Stomach (tissue), 9 donors: Measurements from ENCODE around the gene CLIC3. TPM values are rescaled to one million over a fixed set of nuclear protein-coding genes. Genes with fewer than 3 reads are reported as not detected.

ENCODE experiments used
- DNase-seq, 2 donors: peaks; one replicate each; pipeline versions ENCODE4 v3.0.0 to v3.0.0-alpha.2; 2013 to 2019
- H3K27ac ChIP-seq, 5 donors: fragments of 200-600 bp in 4 of 5; sonication (generic) in 4 of 5; one replicate each; pipeline ENCODE4 v1.5.1; 2013 to 2019; ENCODE audit warnings: mild to moderate bottlenecking in 1 of 5, moderate library complexity in 1 of 5
- H3K27me3 ChIP-seq, 3 donors: fragments of 200-600 bp; sonication (generic); one replicate each; pipeline ENCODE4 v1.5.1; 2017 to 2019; ENCODE audit warnings: mixed run types in 1 of 3
- H3K36me3 ChIP-seq, 4 donors: fragments of 200-600 bp; sonication (generic); 1 replicate in 3 of 4; 2 replicates in 1 of 4; pipeline ENCODE4 v1.5.1; 2016 to 2019
- H3K4me1 ChIP-seq, 4 donors: fragments of 200-600 bp; sonication (generic); one replicate each; pipeline ENCODE4 v1.5.1; 2016 to 2019
- H3K4me3 ChIP-seq, 4 donors: fragments of 200-600 bp; sonication (generic) in 3 of 4; one replicate each; pipeline ENCODE4 v1.5.1; 2016 to 2019; ENCODE audit warnings: mild to moderate bottlenecking in 1 of 4
- H3K9me3 ChIP-seq, 4 donors: fragments of 200-600 bp; sonication (generic); one replicate each; pipeline ENCODE4 v1.5.1; 2016 to 2019
- CTCF ChIP-seq, 7 experiments: fragments of 450-650 bp in 4 of 7; fragments of 200-600 bp in 3 of 7; sonication (generic) in 3 of 7; IDR thresholded peaks; one replicate each; pipeline ENCODE4 v1.5.1; 2016 to 2019; ENCODE audit warnings: antibody characterized with exemption in 7 of 7, control low read depth in 2 of 7, mild to moderate bottlenecking in 1 of 7
- EP300 ChIP-seq: sonication (generic); formaldehyde crosslinking; IDR thresholded peaks from one replicate; pipeline ENCODE4 v1.6.1; 2017; ENCODE audit warnings: antibody characterized with exemption
- POLR2A ChIP-seq, 4 donors: fragments of 450-650 bp; IDR thresholded peaks; one replicate each; pipeline ENCODE4 v1.6.1; 2016; ENCODE audit warnings: antibody characterized with exemption in 4 of 4, control low read depth in 2 of 4, mild to moderate bottlenecking in 1 of 4, moderate library complexity in 1 of 4
- POLR2AphosphoS5 ChIP-seq, 3 donors: sonication (generic); formaldehyde crosslinking; IDR thresholded peaks; one replicate each; pipeline ENCODE4 v1.6.1; 2016; ENCODE audit warnings: antibody characterized with exemption in 3 of 3
- WGBS, 5 donors: extraction: QIAGEN DNeasy Blood & Tissue Kit in 3 of 5; methylation state at CpG; one replicate each; pipeline versions ENCODE4 v1.1.5 to v1.1.7; 2013 to 2018; 5-methylcytosine and 5-hydroxymethylcytosine counted together
- intact Hi-C: fragments of 100-400 bp; cut with DNase I; formaldehyde crosslinking; loops from one replicate; pipeline ENCODE4 v1.15.1; 2023; ENCODE audit warnings: low total_unique reads
- polyA plus RNA-seq, 3 donors: library from polyadenylated mRNA; stranded (reverse); fragments of 200-250 nt; gene quantifications; one replicate each; pipeline ENCODE4 v1.2.3, GENCODE V29; 2013
- total RNA-seq, 5 donors: library from RNA; depleted of rRNA; stranded (reverse); fragments of >200 nt; gene quantifications; one replicate each; pipeline versions ENCODE4 v1.1.0 to v1.2.3, GENCODE V29; 2014 to 2016
- donor health status: healthy with polysubstance abuse.
- donor health status: Bipolar disorder and iron deficiency.
- donor health status: healthy.

The CLIC3 gene
- total and polyA plus RNA-seq, 8 donors = 3.3 to 70.9 (median 9.7) TPM; not detected in 4

DNA sequence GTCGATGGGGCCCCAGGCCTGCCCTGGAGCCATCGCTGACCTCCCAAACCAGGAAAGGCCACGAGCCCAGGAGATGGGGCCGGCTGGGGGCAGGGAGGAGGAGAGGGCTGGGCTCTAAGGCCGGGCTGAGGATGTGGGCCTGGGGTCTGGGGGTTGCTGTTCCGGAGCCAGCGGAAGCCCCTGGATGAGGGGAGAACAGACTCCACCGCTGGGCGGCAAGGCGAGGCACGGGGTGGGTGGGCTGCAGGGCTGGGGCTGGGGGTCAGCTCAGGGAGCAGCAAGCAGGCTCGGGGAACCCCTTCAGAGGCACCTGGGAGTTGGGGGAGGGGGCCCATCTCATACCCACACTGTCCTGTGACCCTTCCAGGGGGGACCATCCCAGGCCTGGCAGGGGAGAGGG, 32.6 kb downstream of the CLIC3 start:
- Histone ChIP-seq H3K4me1 (peaks cover 18 to 35% (median 29%) of the 10 kb centered on the region in 4 donors), H3K27me3 (peaks cover 0 to 16% (median 0%) of the 10 kb centered on the region in 3 donors), H3K4me3 (no peak overlapping the region), H3K27ac (no peak overlapping the region), H3K36me3 (no peaks in the 10 kb centered on the region), H3K9me3 (no peaks in the 10 kb centered on the region)
- TF ChIP-seq POLR2AphosphoS5 (IDR thresholded peaks at IDR 0.05) = no peak
- WGBS, 5 donors = 85 to 93% (median 89%) methylated on average over 9 to 12 of the region's 12 CpGs
- intact Hi-C loops = no loop called here
- DNase-seq = no peak

GRCh38 chr9:136963341-136963740, 33.0 kb downstream of the CLIC3 start:
- Histone ChIP-seq H3K27ac (no peak overlapping the region), H3K4me1 (peaks cover 18 to 35% (median 29%) of the 10 kb centered on the region in 4 donors), H3K4me3 (no peak overlapping the region), H3K27me3 (peaks cover 0 to 14% (median 0%) of the 10 kb centered on the region in 3 donors), H3K36me3 (no peaks in the 10 kb centered on the region), H3K9me3 (no peaks in the 10 kb centered on the region)
- TF ChIP-seq CTCF (IDR thresholded peaks at IDR 0.05) (no peak), POLR2A (IDR thresholded peaks at IDR 0.05) (no peak), EP300 (no peak), POLR2AphosphoS5 (IDR thresholded peaks at IDR 0.05) (no peak)
- no peak for DNase-seq
- intact Hi-C loops = no loop called here
- WGBS, 5 donors = 85 to 94% (median 88%) methylated on average over 11 to 15 of the region's 15 CpGs

- WGBS, 5 donors = 82 to 88% (median 86%) methylated on average over 10 to 11 of the region's 11 CpGs
- no peak for TF ChIP-seq CTCF (IDR thresholded peaks at IDR 0.05)
- no peak for TF ChIP-seq POLR2A (IDR thresholded peaks at IDR 0.05)
- no peak for TF ChIP-seq EP300
- TF ChIP-seq POLR2AphosphoS5 (IDR thresholded peaks at IDR 0.05) = no peak
- intact Hi-C loops = no loop called here
These were observed 33.6 kb downstream of the CLIC3 start for GRCh38 chr9:136962701-136963248.

GRCh38 chr9:136962163-136962562, 34.2 kb downstream of the CLIC3 start:
- no peak overlapping the region for H3K4me3 ChIP-seq
- peaks cover 0 to 9% (median 0%) of the 10 kb centered on the region in 3 donors for H3K27me3 ChIP-seq
- intact Hi-C loops = no loop called here
- 92 to 97% (median 94%) methylated on average over 7 to 9 of the region's 9 CpGs for WGBS, 5 donors
- H3K27ac ChIP-seq = no peak overlapping the region
- no peak for DNase-seq
- H3K36me3 ChIP-seq = no peaks in the 10 kb centered on the region
- no peaks in the 10 kb centered on the region for H3K9me3 ChIP-seq
- peaks cover 18 to 35% (median 29%) of the 10 kb centered on the region in 4 donors for H3K4me1 ChIP-seq
- TF ChIP-seq POLR2AphosphoS5 (IDR thresholded peaks at IDR 0.05) = no peak

More at GRCh38 chr9:136962701-136963248, 33.6 kb downstream of the CLIC3 start:
- peaks cover 18 to 35% (median 29%) of the 10 kb centered on the region in 4 donors for H3K4me1 ChIP-seq
- H3K9me3 ChIP-seq = no peaks in the 10 kb centered on the region
- no peak overlapping the region for H3K4me3 ChIP-seq
- DNase-seq = no peak
- no peak overlapping the region for H3K27ac ChIP-seq
- H3K36me3 ChIP-seq = no peaks in the 10 kb centered on the region
- H3K27me3 ChIP-seq = peaks cover 0 to 9% (median 0%) of the 10 kb centered on the region in 3 donors

- TF ChIP-seq POLR2A (IDR thresholded peaks at IDR 0.05) (no peak), CTCF (IDR thresholded peaks at IDR 0.05) (no peak), POLR2AphosphoS5 (IDR thresholded peaks at IDR 0.05) (no peak), EP300 (no peak)
- intact Hi-C loops = no loop called here
- WGBS, 5 donors = 47 to 76% (median 56%) methylated on average over 20 to 23 of the region's 23 CpGs
- Histone ChIP-seq H3K9me3 (no peaks in the 10 kb centered on the region), H3K27me3 (peaks cover 0 to 9% (median 0%) of the 10 kb centered on the region in 3 donors), H3K4me1 (peaks cover 18 to 34% (median 29%) of the 10 kb centered on the region in 4 donors), H3K36me3 (no peaks in the 10 kb centered on the region), H3K4me3 (no peak overlapping the region), H3K27ac (peak overlapping the region in 3 of 5 donors; percentile 38 to 47 (median 42))
- peak; percentile 59 to 74 for DNase-seq
These were observed 34.9 kb downstream of the CLIC3 start for GRCh38 chr9:136961279-136962065.
